ENCODE results near the gene QRSL1.
"Not testable (repeated sequence)": the region's sequence is repeated elsewhere in the genome, so short reads cannot be mapped to it uniquely, and the experiment has no call there.

Gene QRSL1

GRCh38 chr6:106688177-106688951 lies 59.0 kb downstream of the QRSL1 start:
- DNase-seq, result no peak

GRCh38 chr6:106692112-106692818 lies 62.9 kb downstream of the QRSL1 start:
- DNase-seq, result no peak

GRCh38 chr6:106692819-106693208 lies 63.4 kb downstream of the QRSL1 start:
- no peak for DNase-seq

GRCh38 chr6:106693418-106693817 lies 64.0 kb downstream of the QRSL1 start:
- DNase-seq, result no peak

GRCh38 chr6:106694343-106694742 lies 65.0 kb downstream of the QRSL1 start:
- DNase-seq, result no peak

GRCh38 chr6:106700581-106700980 lies 71.2 kb downstream of the QRSL1 start:
- no peak for DNase-seq

- DNase-seq, result not testable (repeated sequence)
These were observed 71.8 kb downstream of the QRSL1 start for GRCh38 chr6:106701201-106701600.

- no peak for DNase-seq
These were observed 72.7 kb downstream of the QRSL1 start for GRCh38 chr6:106702046-106702445.

GRCh38 chr6:106702451-106703110 lies 73.2 kb downstream of the QRSL1 start:
- no peak for DNase-seq

GRCh38 chr6:106704327-106704726 lies 74.9 kb downstream of the QRSL1 start:
- DNase-seq, result no peak

GRCh38 chr6:106705156-106705555 lies 75.8 kb downstream of the QRSL1 start:
- DNase-seq, result no peak

- DNase-seq, result no peak
These were observed 81.2 kb downstream of the QRSL1 start for GRCh38 chr6:106710580-106710979.

- DNase-seq, result no peak
These were observed 84.9 kb downstream of the QRSL1 start for GRCh38 chr6:106714281-106714680.

- no peak for DNase-seq
These were observed 86.5 kb downstream of the QRSL1 start for GRCh38 chr6:106715922-106716321.

GRCh38 chr6:106716966-106717365 lies 87.6 kb downstream of the QRSL1 start:
- no peak for DNase-seq
